Fibroblast of mammary gland (primary cell): ENCODE measurements around the gene MCCD1.

ENCODE experiments used
- DNase-seq: peaks from one replicate; pipeline ENCODE4 v3.0.0-alpha.2; 2010; ENCODE audit warnings: low read depth
- H3K4me3 ChIP-seq: 2 replicates; pipeline ENCODE4 v1.5.1; 2011; ENCODE audit warnings: low read depth, mild to moderate bottlenecking, low read length, moderate library complexity; ENCODE audit not compliant: control insufficient read depth
- CTCF ChIP-seq: conservative IDR thresholded peaks from 2 replicates; pipeline ENCODE4 v1.5.1; 2011; ENCODE audit warnings: low read depth, low read length, inconsistent platforms; ENCODE audit not compliant: control insufficient read depth, insufficient read depth

MCCD1 gene

GRCh38 chr6:31567531-31568370 lies 39.0 kb downstream of the MCCD1 start:
- no peak overlapping the region for H3K4me3 ChIP-seq
- DNase-seq = no peak

DNA sequence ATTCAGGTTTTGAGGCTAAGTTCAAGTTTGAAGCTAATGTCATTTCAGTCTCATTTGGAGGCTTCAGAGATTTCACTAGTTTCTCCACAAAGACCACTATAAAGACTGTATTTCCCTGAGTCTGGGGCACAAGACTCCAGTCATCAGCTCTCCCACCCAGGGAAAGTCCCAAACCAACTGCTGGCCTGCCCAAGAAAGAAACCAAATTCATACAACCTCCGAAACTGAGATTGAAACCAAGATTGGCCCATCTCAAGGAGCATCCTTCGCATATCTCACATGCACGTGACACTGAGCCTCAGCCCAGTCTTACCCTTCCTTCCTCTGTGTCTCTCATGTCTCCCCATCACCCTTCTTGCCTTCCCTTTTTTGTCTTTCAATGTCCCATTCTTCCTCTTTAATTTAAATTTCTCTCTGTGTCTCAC lies 39.8 kb downstream of the MCCD1 start:
- no peak for DNase-seq
- TF ChIP-seq CTCF = no peak
- no peak overlapping the region for H3K4me3 ChIP-seq

More at GRCh38 chr6:31567531-31568370, 39.0 kb downstream of the MCCD1 start:
- no peak for TF ChIP-seq CTCF

- no peak for DNase-seq
- no peak for TF ChIP-seq CTCF
- no peak overlapping the region for H3K4me3 ChIP-seq
These were observed 41.2 kb downstream of the MCCD1 start for GRCh38 chr6:31569861-31570536.

- no peak within 1 kb of the TSS for H3K4me3 ChIP-seq
- TF ChIP-seq CTCF = no peak
- no peak for DNase-seq
These were observed 43.5 kb downstream of the MCCD1 start, which contains the start of gene LTA for GRCh38 chr6:31572041-31572911. Gene LTA, plus strand, starts transcription at chr6:31572289. Its CDS starts 454 bp downstream, at chr6:31572743.

DNA sequence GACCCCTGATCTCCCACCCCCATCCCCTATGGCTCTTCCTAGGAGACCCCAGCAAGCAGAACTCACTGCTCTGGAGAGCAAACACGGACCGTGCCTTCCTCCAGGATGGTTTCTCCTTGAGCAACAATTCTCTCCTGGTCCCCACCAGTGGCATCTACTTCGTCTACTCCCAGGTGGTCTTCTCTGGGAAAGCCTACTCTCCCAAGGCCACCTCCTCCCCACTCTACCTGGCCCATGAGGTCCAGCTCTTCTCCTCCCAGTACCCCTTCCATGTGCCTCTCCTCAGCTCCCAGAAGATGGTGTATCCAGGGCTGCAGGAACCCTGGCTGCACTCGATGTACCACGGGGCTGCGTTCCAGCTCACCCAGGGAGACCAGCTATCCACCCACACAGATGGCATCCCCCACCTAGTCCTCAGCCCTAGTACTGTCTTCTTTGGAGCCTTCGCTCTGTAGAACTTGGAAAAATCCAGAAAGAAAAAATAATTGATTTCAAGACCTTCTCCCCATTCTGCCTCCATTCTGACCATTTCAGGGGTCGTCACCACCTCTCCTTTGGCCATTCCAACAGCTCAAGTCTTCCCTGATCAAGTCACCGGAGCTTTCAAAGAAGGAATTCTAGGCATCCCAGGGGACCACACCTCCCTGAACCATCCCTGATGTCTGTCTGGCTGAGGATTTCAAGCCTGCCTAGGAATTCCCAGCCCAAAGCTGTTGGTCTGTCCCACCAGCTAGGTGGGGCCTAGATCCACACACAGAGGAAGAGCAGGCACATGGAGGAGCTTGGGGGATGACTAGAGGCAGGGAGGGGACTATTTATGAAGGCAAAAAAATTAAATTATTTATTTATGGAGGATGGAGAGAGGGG lies 44.7 kb downstream of the MCCD1 start:
- no peak overlapping the region for H3K4me3 ChIP-seq
- no peak for DNase-seq
- TF ChIP-seq CTCF = no peak
